ENCODE measurements around the gene AMBN. TPM values are rescaled to one million over a fixed set of nuclear protein-coding genes. Genes with fewer than 3 reads are reported as not detected.

AMBN gene
- total RNA-seq, 4 donors from 2014 or later: not detected

- WGBS, 2 donors (ENCODE audit: low coverage in 1 of 2): 77 to 86% methylated on average over 2 of the region's 2 CpGs
- H3K4me3 ChIP-seq: no peak overlapping the region
- no peaks in the 10 kb centered on the region for H3K9me3 ChIP-seq
- in situ Hi-C loops (cut with MboI; ENCODE audit: low pct_ligation_motif_present in 1 of 4, low pct_unique_long_range_greater_than_20kb in 1 of 4, low sequenced_read_pairs in 3 of 4): no loop called here
- no peaks in the 10 kb centered on the region for H3K27me3 ChIP-seq
- H3K27ac ChIP-seq: no peak overlapping the region
- TF ChIP-seq POLR2AphosphoS5 (IDR thresholded peaks at IDR 0.05): no peak
- no peaks in the 10 kb centered on the region for H3K4me1 ChIP-seq
- intact Hi-C loops (cut with DNase I; ENCODE audit: low total_unique reads): no loop called here
- no peaks in the 10 kb centered on the region for H3K36me3 ChIP-seq
- DNase-seq: no peak
Measured at GRCh38 chr4:70586841-70587240, 5.2 kb upstream of the AMBN start.

- Histone ChIP-seq H3K9me3 (no peaks in the 10 kb centered on the region), H3K36me3 (no peaks in the 10 kb centered on the region), H3K27me3 (no peaks in the 10 kb centered on the region), H3K4me1 (no peaks in the 10 kb centered on the region), H3K27ac (no peak overlapping the region), H3K4me3 (no peak overlapping the region)
- no peak for TF ChIP-seq POLR2A (IDR thresholded peaks at IDR 0.05)
- no peak for TF ChIP-seq CTCF (IDR thresholded peaks at IDR 0.05)
- TF ChIP-seq EP300 (IDR thresholded peaks at IDR 0.05; ENCODE audit: low read depth): no peak
- no peak for TF ChIP-seq POLR2AphosphoS5 (IDR thresholded peaks at IDR 0.05)
- DNase-seq: no peak
- intact Hi-C loops (cut with DNase I; ENCODE audit: low total_unique reads): no loop called here
- in situ Hi-C loops (cut with MboI; ENCODE audit: low pct_ligation_motif_present in 1 of 4, low pct_unique_long_range_greater_than_20kb in 1 of 4, low sequenced_read_pairs in 3 of 4): no loop called here
Measured at GRCh38 chr4:70589785-70590184, 2.3 kb upstream of the AMBN start.

- H3K4me1 ChIP-seq: no peaks in the 10 kb centered on the region
Measured at GRCh38 chr4:70594196-70594595, 2.1 kb downstream of the AMBN start.

GRCh38 chr4:70600305-70600704 is 8.2 kb downstream of the AMBN start:
- in situ Hi-C loops (cut with MboI; ENCODE audit: low pct_ligation_motif_present in 1 of 4, low pct_unique_long_range_greater_than_20kb in 1 of 4, low sequenced_read_pairs in 3 of 4): loop anchor here in 1 of 4 donors (25.0 kb wide), 1 partner anchor 1112 kb away; no protein-coding TSS in a partner anchor
- 71 to 83% methylated on average over 3 of the region's 3 CpGs for WGBS, 2 donors (ENCODE audit: low coverage in 1 of 2)
- no peak overlapping the region for H3K4me3 ChIP-seq
- no peaks in the 10 kb centered on the region for H3K4me1 ChIP-seq
- no peak for DNase-seq
- TF ChIP-seq CTCF (IDR thresholded peaks at IDR 0.05) (no peak), EP300 (IDR thresholded peaks at IDR 0.05; ENCODE audit: low read depth) (no peak), POLR2AphosphoS5 (IDR thresholded peaks at IDR 0.05) (no peak), POLR2A (IDR thresholded peaks at IDR 0.05) (no peak)
- H3K36me3 ChIP-seq: no peaks in the 10 kb centered on the region
- no peaks in the 10 kb centered on the region for H3K9me3 ChIP-seq
- H3K27ac ChIP-seq: no peak overlapping the region
- H3K27me3 ChIP-seq: no peaks in the 10 kb centered on the region
- intact Hi-C loops (cut with DNase I; ENCODE audit: low total_unique reads): no loop called here

More at GRCh38 chr4:70594196-70594595, 2.1 kb downstream of the AMBN start:
- intact Hi-C loops (cut with DNase I; ENCODE audit: low total_unique reads): no loop called here
- in situ Hi-C loops (cut with MboI; ENCODE audit: low pct_ligation_motif_present in 1 of 4, low pct_unique_long_range_greater_than_20kb in 1 of 4, low sequenced_read_pairs in 3 of 4): no loop called here
- DNase-seq: no peak
- H3K27ac ChIP-seq: no peak overlapping the region
- no peaks in the 10 kb centered on the region for H3K9me3 ChIP-seq
- TF ChIP-seq POLR2A (IDR thresholded peaks at IDR 0.05) (no peak), POLR2AphosphoS5 (IDR thresholded peaks at IDR 0.05) (no peak), CTCF (IDR thresholded peaks at IDR 0.05) (no peak), EP300 (IDR thresholded peaks at IDR 0.05; ENCODE audit: low read depth) (no peak)
- no peaks in the 10 kb centered on the region for H3K27me3 ChIP-seq
- H3K4me3 ChIP-seq: no peak overlapping the region
- no peaks in the 10 kb centered on the region for H3K36me3 ChIP-seq

- no peak for DNase-seq
- Histone ChIP-seq H3K27me3 (no peaks in the 10 kb centered on the region), H3K9me3 (no peaks in the 10 kb centered on the region), H3K4me3 (no peak overlapping the region), H3K36me3 (no peaks in the 10 kb centered on the region), H3K27ac (no peak overlapping the region), H3K4me1 (no peaks in the 10 kb centered on the region)
- in situ Hi-C loops (cut with MboI; ENCODE audit: low pct_ligation_motif_present in 1 of 4, low pct_unique_long_range_greater_than_20kb in 1 of 4, low sequenced_read_pairs in 3 of 4) (loop anchor here in 1 of 4 donors (25.0 kb wide), 1 partner anchor 1111 kb away; no protein-coding TSS in a partner anchor), intact Hi-C loops (cut with DNase I; ENCODE audit: low total_unique reads) (no loop called here)
- 69 to 87% methylated on average over 5 of the region's 5 CpGs for WGBS, 2 donors (ENCODE audit: low coverage in 1 of 2)
- TF ChIP-seq POLR2AphosphoS5 (IDR thresholded peaks at IDR 0.05) (no peak), EP300 (IDR thresholded peaks at IDR 0.05; ENCODE audit: low read depth) (no peak), POLR2A (IDR thresholded peaks at IDR 0.05) (no peak), CTCF (IDR thresholded peaks at IDR 0.05) (no peak)
Measured at GRCh38 chr4:70600977-70601376, 8.9 kb downstream of the AMBN start.

Data from transverse colon (tissue), 4 donors.